ENCODE measurements around the gene PDLIM1.

Gene PDLIM1

GRCh38 chr10:95312986-95313495 is 22.2 kb upstream of the PDLIM1 start:
- peaks cover 0 to 1% of the 10 kb centered on the region in 2 donors for H3K36me3 ChIP-seq (replicated peaks in 1 of 2; ENCODE audit: control insufficient read depth in 2 of 2, insufficient read depth in 2 of 2, low read length in 2 of 2)
- no peak overlapping the region for H3K23ac ChIP-seq (ENCODE audit: low read depth, low read length, poor library complexity)
- no peak overlapping the region for H2BK15ac ChIP-seq (ENCODE audit: low read length)
- H3K27ac ChIP-seq (replicated peaks; ENCODE audit: low read length): no peak overlapping the region
- no peak overlapping the region for H3K14ac ChIP-seq (ENCODE audit: low read length)
- H2AK5ac ChIP-seq (ENCODE audit: low read depth, low read length): no peak overlapping the region
- H2BK120ac ChIP-seq (ENCODE audit: low read depth, low read length): no peak overlapping the region
- H3K4me3 ChIP-seq (ENCODE audit: low read length in 2 of 2): no peak overlapping the region
- H3K9ac ChIP-seq (ENCODE audit: low read depth, low read length, poor library complexity): no peak overlapping the region
- DNase-seq (ENCODE audit: low spot score): no peak
- no peak overlapping the region for H3K4me2 ChIP-seq (ENCODE audit: insufficient read depth, low read length, poor library complexity, severe bottlenecking)
- no peaks in the 10 kb centered on the region for H3K27me3 ChIP-seq (ENCODE audit: control insufficient read depth in 3 of 3, insufficient read depth in 3 of 3, low read depth in 1 of 3, low read length in 3 of 3)
- no peak overlapping the region for H2BK12ac ChIP-seq (ENCODE audit: low read length)
- no peak overlapping the region for H2BK5ac ChIP-seq (ENCODE audit: low read length)
- no peak overlapping the region for H4K8ac ChIP-seq (ENCODE audit: low read depth, low read length)
- H3K4ac ChIP-seq (ENCODE audit: low read length): no peak overlapping the region
- no peaks in the 10 kb centered on the region for H3K9me3 ChIP-seq (replicated peaks in 1 of 2; ENCODE audit: control insufficient read depth in 2 of 2, insufficient read depth in 1 of 2, low read depth in 1 of 2, low read length in 2 of 2)
- no peaks in the 10 kb centered on the region for H3K79me1 ChIP-seq (ENCODE audit: low read depth, low read length)
- H4K91ac ChIP-seq (ENCODE audit: low read depth, low read length, poor library complexity): no peak overlapping the region
- no peak overlapping the region for H2AFZ ChIP-seq (ENCODE audit: low read length)
- peaks cover 0 to 2% of the 10 kb centered on the region in 2 donors for H3K4me1 ChIP-seq (ENCODE audit: control insufficient read depth in 2 of 2, insufficient read depth in 1 of 2, low read depth in 1 of 2, low read length in 2 of 2)
- no peak overlapping the region for H3K18ac ChIP-seq (ENCODE audit: low read length)
- no CpG with 5 or more reads among the region's 1 CpG for WGBS, 2 donors (ENCODE audit: extremely low coverage in 2 of 2, insufficient read length in 2 of 2, insufficient replicate concordance in 1 of 2)

- H3K4ac ChIP-seq (ENCODE audit: low read length): no peak overlapping the region
- WGBS, 2 donors (ENCODE audit: extremely low coverage in 2 of 2, insufficient read length in 2 of 2, insufficient replicate concordance in 1 of 2): no CpG with 5 or more reads among the region's 6 CpGs
- H2BK12ac ChIP-seq (ENCODE audit: low read length): no peak overlapping the region
- H3K36me3 ChIP-seq (replicated peaks in 1 of 2; ENCODE audit: control insufficient read depth in 2 of 2, insufficient read depth in 2 of 2, low read length in 2 of 2): peaks cover 0 to 1% of the 10 kb centered on the region in 2 donors
- no peak overlapping the region for H3K4me3 ChIP-seq (ENCODE audit: low read length in 2 of 2)
- no peak overlapping the region for H3K4me2 ChIP-seq (ENCODE audit: insufficient read depth, low read length, poor library complexity, severe bottlenecking)
- no peak overlapping the region for H3K14ac ChIP-seq (ENCODE audit: low read length)
- H2AFZ ChIP-seq (ENCODE audit: low read length): no peak overlapping the region
- H3K9ac ChIP-seq (ENCODE audit: low read depth, low read length, poor library complexity): no peak overlapping the region
- H3K9me3 ChIP-seq (replicated peaks in 1 of 2; ENCODE audit: control insufficient read depth in 2 of 2, insufficient read depth in 1 of 2, low read depth in 1 of 2, low read length in 2 of 2): no peaks in the 10 kb centered on the region
- no peak overlapping the region for H4K8ac ChIP-seq (ENCODE audit: low read depth, low read length)
- H3K79me1 ChIP-seq (ENCODE audit: low read depth, low read length): no peaks in the 10 kb centered on the region
- no peak overlapping the region for H3K23ac ChIP-seq (ENCODE audit: low read depth, low read length, poor library complexity)
- H3K27me3 ChIP-seq (ENCODE audit: control insufficient read depth in 3 of 3, insufficient read depth in 3 of 3, low read depth in 1 of 3, low read length in 3 of 3): no peaks in the 10 kb centered on the region
- no peak overlapping the region for H4K91ac ChIP-seq (ENCODE audit: low read depth, low read length, poor library complexity)
- H3K18ac ChIP-seq (ENCODE audit: low read length): no peak overlapping the region
- no peak overlapping the region for H2BK120ac ChIP-seq (ENCODE audit: low read depth, low read length)
- no peak for DNase-seq (ENCODE audit: low spot score)
- H3K27ac ChIP-seq (replicated peaks; ENCODE audit: low read length): no peak overlapping the region
- no peak overlapping the region for H2BK15ac ChIP-seq (ENCODE audit: low read length)
- no peak overlapping the region for H2BK5ac ChIP-seq (ENCODE audit: low read length)
- H2AK5ac ChIP-seq (ENCODE audit: low read depth, low read length): no peak overlapping the region
- H3K4me1 ChIP-seq (ENCODE audit: control insufficient read depth in 2 of 2, insufficient read depth in 1 of 2, low read depth in 1 of 2, low read length in 2 of 2): peaks cover 0 to 2% of the 10 kb centered on the region in 2 donors
Observed at GRCh38 chr10:95312257-95312656, 21.5 kb upstream of the PDLIM1 start.

GRCh38 chr10:95309958-95310357 is 19.2 kb upstream of the PDLIM1 start:
- H2BK5ac ChIP-seq (ENCODE audit: low read length): no peak overlapping the region
- H3K27me3 ChIP-seq (ENCODE audit: control insufficient read depth in 3 of 3, insufficient read depth in 3 of 3, low read depth in 1 of 3, low read length in 3 of 3): no peaks in the 10 kb centered on the region
- DNase-seq (ENCODE audit: low spot score): no peak
- no peak overlapping the region for H4K8ac ChIP-seq (ENCODE audit: low read depth, low read length)
- H3K4me2 ChIP-seq (ENCODE audit: insufficient read depth, low read length, poor library complexity, severe bottlenecking): no peak overlapping the region
- no CpG with 5 or more reads among the region's 1 CpG for WGBS, 2 donors (ENCODE audit: extremely low coverage in 2 of 2, insufficient read length in 2 of 2, insufficient replicate concordance in 1 of 2)
- H3K14ac ChIP-seq (ENCODE audit: low read length): no peak overlapping the region
- no peak overlapping the region for H2BK120ac ChIP-seq (ENCODE audit: low read depth, low read length)
- H3K23ac ChIP-seq (ENCODE audit: low read depth, low read length, poor library complexity): no peak overlapping the region
- H3K27ac ChIP-seq (replicated peaks; ENCODE audit: low read length): no peak overlapping the region
- H3K79me1 ChIP-seq (ENCODE audit: low read depth, low read length): no peaks in the 10 kb centered on the region
- H3K36me3 ChIP-seq (replicated peaks in 1 of 2; ENCODE audit: control insufficient read depth in 2 of 2, insufficient read depth in 2 of 2, low read length in 2 of 2): no peaks in the 10 kb centered on the region
- no peak overlapping the region for H2AK5ac ChIP-seq (ENCODE audit: low read depth, low read length)
- H2BK12ac ChIP-seq (ENCODE audit: low read length): no peak overlapping the region
- no peaks in the 10 kb centered on the region for H3K9me3 ChIP-seq (replicated peaks in 1 of 2; ENCODE audit: control insufficient read depth in 2 of 2, insufficient read depth in 1 of 2, low read depth in 1 of 2, low read length in 2 of 2)
- no peak overlapping the region for H3K4me3 ChIP-seq (ENCODE audit: low read length in 2 of 2)
- no peak overlapping the region for H3K4ac ChIP-seq (ENCODE audit: low read length)
- H4K91ac ChIP-seq (ENCODE audit: low read depth, low read length, poor library complexity): no peak overlapping the region
- H3K4me1 ChIP-seq (ENCODE audit: control insufficient read depth in 2 of 2, insufficient read depth in 1 of 2, low read depth in 1 of 2, low read length in 2 of 2): peaks cover 0 to 2% of the 10 kb centered on the region in 2 donors
- H2AFZ ChIP-seq (ENCODE audit: low read length): no peak overlapping the region
- H3K9ac ChIP-seq (ENCODE audit: low read depth, low read length, poor library complexity): no peak overlapping the region
- H3K18ac ChIP-seq (ENCODE audit: low read length): no peak overlapping the region
- no peak overlapping the region for H2BK15ac ChIP-seq (ENCODE audit: low read length)

- no peak overlapping the region for H2BK12ac ChIP-seq (ENCODE audit: low read length)
- H3K27me3 ChIP-seq (ENCODE audit: control insufficient read depth in 3 of 3, insufficient read depth in 3 of 3, low read depth in 1 of 3, low read length in 3 of 3): peaks cover 0 to under 1% (median 0%) of the 10 kb centered on the region in 3 experiments
- H2AFZ ChIP-seq (ENCODE audit: low read length): no peak overlapping the region
- no peak overlapping the region for H3K18ac ChIP-seq (ENCODE audit: low read length)
- no peak overlapping the region for H3K4me3 ChIP-seq (ENCODE audit: low read length in 2 of 2)
- no peaks in the 10 kb centered on the region for H3K79me1 ChIP-seq (ENCODE audit: low read depth, low read length)
- H3K9me3 ChIP-seq (replicated peaks in 1 of 2; ENCODE audit: control insufficient read depth in 2 of 2, insufficient read depth in 1 of 2, low read depth in 1 of 2, low read length in 2 of 2): no peaks in the 10 kb centered on the region
- H2BK5ac ChIP-seq (ENCODE audit: low read length): no peak overlapping the region
- peaks cover 0 to 11% of the 10 kb centered on the region in 2 donors for H3K4me1 ChIP-seq (ENCODE audit: control insufficient read depth in 2 of 2, insufficient read depth in 1 of 2, low read depth in 1 of 2, low read length in 2 of 2)
- WGBS, 2 donors (ENCODE audit: extremely low coverage in 2 of 2, insufficient read length in 2 of 2, insufficient replicate concordance in 1 of 2): no CpG with 5 or more reads among the region's 8 CpGs
- no peak overlapping the region for H3K4me2 ChIP-seq (ENCODE audit: insufficient read depth, low read length, poor library complexity, severe bottlenecking)
- DNase-seq (ENCODE audit: low spot score): no peak
- no peak overlapping the region for H3K9ac ChIP-seq (ENCODE audit: low read depth, low read length, poor library complexity)
- no peak overlapping the region for H2BK120ac ChIP-seq (ENCODE audit: low read depth, low read length)
- no peak overlapping the region for H3K14ac ChIP-seq (ENCODE audit: low read length)
- H2AK5ac ChIP-seq (ENCODE audit: low read depth, low read length): no peak overlapping the region
- no peak overlapping the region for H3K27ac ChIP-seq (replicated peaks; ENCODE audit: low read length)
- no peak overlapping the region for H3K4ac ChIP-seq (ENCODE audit: low read length)
- no peak overlapping the region for H3K23ac ChIP-seq (ENCODE audit: low read depth, low read length, poor library complexity)
- no peak overlapping the region for H4K8ac ChIP-seq (ENCODE audit: low read depth, low read length)
- no peaks in the 10 kb centered on the region for H3K36me3 ChIP-seq (replicated peaks in 1 of 2; ENCODE audit: control insufficient read depth in 2 of 2, insufficient read depth in 2 of 2, low read length in 2 of 2)
- no peak overlapping the region for H2BK15ac ChIP-seq (ENCODE audit: low read length)
- no peak overlapping the region for H4K91ac ChIP-seq (ENCODE audit: low read depth, low read length, poor library complexity)
Observed at GRCh38 chr10:95308389-95309302, 17.8 kb upstream of the PDLIM1 start.
